Astrocyte (in vitro differentiated cells and primary cell): ENCODE measurements around the gene LILRA1. TPM values are rescaled to one million over a fixed set of nuclear protein-coding genes. Genes with fewer than 3 reads are reported as not detected.
"Not testable (repeated sequence)": the region's sequence is repeated elsewhere in the genome, so short reads cannot be mapped to it uniquely, and the experiment has no call there.

ENCODE experiments used
- DNase-seq: peaks from one replicate; pipeline ENCODE4 v3.0.0-alpha.2; 2010; ENCODE audit warnings: low read depth
- FAIRE-seq: peaks from 2 replicates; lab custom pipeline; 2011; peaks lifted over from hg19 to GRCh38; lab: Jason Lieb, UNC
- H2AFZ ChIP-seq: 2 replicates; pipeline ENCODE4 v1.6.0; 2012; ENCODE audit warnings: low read depth, low read length, inconsistent platforms
- H3K27ac ChIP-seq: 2 replicates; pipeline ENCODE4 v1.5.1; 2011; ENCODE audit warnings: low read depth, low read length, inconsistent platforms
- H3K27me3 ChIP-seq: 2 replicates; pipeline ENCODE4 v1.6.0; 2011; ENCODE audit warnings: low read length, inconsistent platforms; ENCODE audit not compliant: insufficient read depth
- H3K36me3 ChIP-seq: 2 replicates; pipeline ENCODE4 v1.5.1; 2011; ENCODE audit warnings: low read length, inconsistent platforms; ENCODE audit not compliant: insufficient read depth
- H3K4me1 ChIP-seq: 2 replicates; pipeline ENCODE4 v1.5.1; 2011; ENCODE audit warnings: low read length, inconsistent platforms; ENCODE audit not compliant: insufficient read depth
- H3K4me2 ChIP-seq: 2 replicates; pipeline ENCODE4 v1.6.0; 2012; ENCODE audit warnings: low read length, inconsistent platforms
- H3K4me3 ChIP-seq: 2 replicates; pipeline ENCODE4 v1.5.1; 2011; ENCODE audit warnings: low read depth, mild to moderate bottlenecking, low read length, inconsistent platforms; ENCODE audit not compliant: insufficient read depth
- H3K79me2 ChIP-seq: 2 replicates; pipeline ENCODE4 v1.6.0; 2012; ENCODE audit warnings: mild to moderate bottlenecking, low read length, inconsistent platforms; ENCODE audit not compliant: insufficient read depth
- H3K9ac ChIP-seq: 2 replicates; pipeline ENCODE4 v1.6.0; 2012; ENCODE audit warnings: mild to moderate bottlenecking, low read length, inconsistent platforms
- H3K9me3 ChIP-seq: 2 replicates; pipeline ENCODE4 v1.5.1; 2012; ENCODE audit warnings: low read depth, mild to moderate bottlenecking, low read length, inconsistent platforms; ENCODE audit not compliant: insufficient read depth
- H4K20me1 ChIP-seq: 2 replicates; pipeline ENCODE4 v1.6.0; 2012; ENCODE audit warnings: low read length, inconsistent platforms; ENCODE audit not compliant: insufficient read depth
- H3K27ac Mint-ChIP-seq: one replicate; pipeline ENCODE4 v1.8.0; 2021; ENCODE audit warnings: mild to moderate bottlenecking, mixed read lengths; ENCODE audit not compliant: unreplicated experiment
- H3K27me3 Mint-ChIP-seq: one replicate; pipeline ENCODE4 v1.8.0; 2021; ENCODE audit warnings: low read depth, mixed read lengths; ENCODE audit not compliant: unreplicated experiment
- H3K36me3 Mint-ChIP-seq: one replicate; pipeline ENCODE4 v1.8.0; 2021; ENCODE audit warnings: low read depth, mixed read lengths; ENCODE audit not compliant: unreplicated experiment
- H3K4me1 Mint-ChIP-seq: one replicate; pipeline ENCODE4 v1.8.0; 2021; ENCODE audit warnings: low read depth, mixed read lengths; ENCODE audit not compliant: unreplicated experiment
- H3K4me3 Mint-ChIP-seq: one replicate; pipeline ENCODE4 v1.8.0; 2021; ENCODE audit warnings: mild to moderate bottlenecking, moderate library complexity, mixed read lengths; ENCODE audit not compliant: unreplicated experiment
- H3K9me3 Mint-ChIP-seq: one replicate; pipeline ENCODE4 v1.8.0; 2021; ENCODE audit warnings: mild to moderate bottlenecking, mixed read lengths; ENCODE audit not compliant: unreplicated experiment
- CTCF ChIP-seq: IDR thresholded peaks from 2 replicates; pipeline ENCODE4 v1.5.1; 2011; ENCODE audit warnings: low read depth, mild to moderate bottlenecking, inconsistent platforms, low read length, moderate library complexity; ENCODE audit not compliant: insufficient read depth
- EZH2 ChIP-seq: IDR thresholded peaks from 2 replicates; pipeline ENCODE4 v1.6.1; 2012; ENCODE audit warnings: mild to moderate bottlenecking, low read length, inconsistent platforms; ENCODE audit not compliant: insufficient read depth
- total RNA-seq: library from RNA; stranded (reverse); gene quantifications from 2 replicates; pipeline ENCODE4 v1.2.1, GENCODE V29; 2021

LILRA1 gene
- total RNA-seq, 1 donor from 2014 or later, result not detected

DNA sequence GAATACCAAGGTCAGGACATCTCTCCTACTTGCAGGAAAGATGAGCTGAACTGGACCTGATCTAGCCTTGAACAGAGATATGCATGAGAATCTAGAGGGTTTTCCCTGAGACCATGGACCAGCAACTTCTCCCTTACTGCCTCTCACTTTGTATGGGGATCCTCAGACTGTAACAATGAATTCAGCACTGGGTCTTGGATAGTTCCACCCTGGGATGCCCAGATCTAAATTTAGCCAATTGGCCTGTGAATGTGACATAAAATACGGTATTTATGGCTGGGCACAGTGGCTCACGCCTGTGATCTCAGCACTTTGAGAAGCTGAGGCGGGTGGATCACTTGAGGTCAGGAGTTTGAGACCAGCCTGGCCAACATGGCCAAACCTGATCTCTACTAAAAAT is 35.1 kb upstream of the LILRA1 start:
- no peak overlapping the region for H3K4me3 Mint-ChIP-seq
- Histone ChIP-seq H3K4me2 (no peak overlapping the region), H3K4me3 (no peak overlapping the region), H2AFZ (no peak overlapping the region), H3K27me3 (no peaks in the 10 kb centered on the region), H3K9ac (no peak overlapping the region), H3K27ac (no peak overlapping the region), H3K4me1 (no peaks in the 10 kb centered on the region), H4K20me1 (no peaks in the 10 kb centered on the region), H3K79me2 (no peaks in the 10 kb centered on the region), H3K9me3 (no peaks in the 10 kb centered on the region), H3K36me3 (no peaks in the 10 kb centered on the region)
- no peak for TF ChIP-seq CTCF
- TF ChIP-seq EZH2, result no peak
- no peak for FAIRE-seq
- no peak overlapping the region for H3K27ac Mint-ChIP-seq
- H3K36me3 Mint-ChIP-seq, result no peaks in the 10 kb centered on the region
- no peaks in the 10 kb centered on the region for H3K27me3 Mint-ChIP-seq
- no peaks in the 10 kb centered on the region for H3K4me1 Mint-ChIP-seq
- no peak for DNase-seq
- peaks cover 4% of the 10 kb centered on the region for H3K9me3 Mint-ChIP-seq

DNA sequence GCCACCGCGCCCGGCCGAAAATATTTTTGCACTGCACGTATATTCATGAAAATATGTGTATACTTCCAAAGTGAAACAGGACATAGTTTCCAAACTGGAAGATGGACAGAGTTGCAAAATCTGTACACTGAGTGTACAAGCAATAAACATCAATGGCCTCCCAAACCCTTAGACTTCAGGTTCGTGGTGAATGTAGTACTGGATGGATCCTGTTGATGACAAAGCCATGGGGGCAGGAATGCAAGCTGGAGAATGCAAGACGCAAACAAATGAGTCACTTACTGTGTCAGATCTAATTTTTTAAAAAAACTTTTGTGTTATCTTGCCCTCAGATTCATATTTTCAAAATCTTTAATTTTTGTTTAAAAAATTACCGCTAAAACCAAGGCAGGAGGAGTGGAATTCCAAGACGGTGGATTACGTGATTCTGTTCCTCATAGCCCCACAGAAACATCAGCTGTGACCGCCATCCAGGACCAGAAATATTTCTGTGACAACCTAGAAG is 32.5 kb upstream of the LILRA1 start:
- Histone ChIP-seq H3K27ac (no peak overlapping the region), H3K9me3 (no peaks in the 10 kb centered on the region), H3K79me2 (no peaks in the 10 kb centered on the region), H3K27me3 (no peaks in the 10 kb centered on the region), H3K36me3 (no peaks in the 10 kb centered on the region), H3K4me1 (no peaks in the 10 kb centered on the region), H2AFZ (no peak overlapping the region), H3K4me2 (no peak overlapping the region), H4K20me1 (no peaks in the 10 kb centered on the region), H3K9ac (no peak overlapping the region), H3K4me3 (no peak overlapping the region)
- Mint-ChIP-seq H3K4me3 (no peak overlapping the region), H3K36me3 (no peaks in the 10 kb centered on the region), H3K27ac (no peak overlapping the region), H3K9me3 (no peaks in the 10 kb centered on the region), H3K4me1 (no peaks in the 10 kb centered on the region), H3K27me3 (no peaks in the 10 kb centered on the region)
- TF ChIP-seq EZH2, result no peak
- TF ChIP-seq CTCF, result no peak
- no peak for FAIRE-seq
- no peak for DNase-seq

- H3K4me3 Mint-ChIP-seq, result no peak overlapping the region
- H2AFZ ChIP-seq, result no peak overlapping the region
- no peaks in the 10 kb centered on the region for H4K20me1 ChIP-seq
- no peaks in the 10 kb centered on the region for H3K9me3 ChIP-seq
- no peaks in the 10 kb centered on the region for H3K36me3 Mint-ChIP-seq
- no peaks in the 10 kb centered on the region for H3K4me1 Mint-ChIP-seq
- no peaks in the 10 kb centered on the region for H3K27me3 ChIP-seq
- DNase-seq (no peak), FAIRE-seq (no peak)
- no peak overlapping the region for H3K27ac ChIP-seq
- H3K27ac Mint-ChIP-seq, result no peak overlapping the region
- TF ChIP-seq CTCF, result no peak
- no peak for TF ChIP-seq EZH2
- no peaks in the 10 kb centered on the region for H3K79me2 ChIP-seq
- no peaks in the 10 kb centered on the region for H3K36me3 ChIP-seq
- no peaks in the 10 kb centered on the region for H3K4me1 ChIP-seq
- H3K4me3 ChIP-seq, result no peak overlapping the region
- H3K27me3 Mint-ChIP-seq, result no peaks in the 10 kb centered on the region
- H3K9me3 Mint-ChIP-seq, result peaks cover 2% of the 10 kb centered on the region
- H3K4me2 ChIP-seq, result no peak overlapping the region
- H3K9ac ChIP-seq, result no peak overlapping the region
Observed at GRCh38 chr19:54561840-54562239, 31.6 kb upstream of the LILRA1 start.

GRCh38 chr19:54563206-54563605 is 30.2 kb upstream of the LILRA1 start:
- not testable (repeated sequence) for H3K27me3 ChIP-seq, H3K4me3 Mint-ChIP-seq, FAIRE-seq, H3K4me2 ChIP-seq, H3K79me2 ChIP-seq, H3K4me3 ChIP-seq, H3K4me1 Mint-ChIP-seq, H3K9ac ChIP-seq, H3K9me3 Mint-ChIP-seq, H3K4me1 ChIP-seq, H2AFZ ChIP-seq, H3K36me3 Mint-ChIP-seq, H3K27ac Mint-ChIP-seq, H3K27me3 Mint-ChIP-seq, DNase-seq, H3K9me3 ChIP-seq, H3K36me3 ChIP-seq, H3K27ac ChIP-seq, H4K20me1 ChIP-seq
